H1 (cell line): Measurements from ENCODE around the gene FCER1A. TPM values are rescaled to one million over a fixed set of nuclear protein-coding genes. Genes with fewer than 3 reads are reported as not detected.

ENCODE experiments used
- JUND ChIP-seq: IDR thresholded peaks from 2 replicates; pipeline ENCODE4 v1.6.1; 2011; ENCODE audit warnings: mild to moderate bottlenecking, improper control_type of control experiment, low read length
- NRF1 ChIP-seq: IDR thresholded peaks from 2 replicates; pipeline ENCODE4 v1.6.1; 2011; ENCODE audit warnings: mild to moderate bottlenecking, low read depth, low read length, improper control_type of control experiment
- SIRT6 ChIP-seq: IDR thresholded peaks from one replicate; pipeline ENCODE4 v1.7.1; 2012; ENCODE audit warnings: low read length, inconsistent platforms
- SRF ChIP-seq: IDR thresholded peaks from 2 replicates; pipeline ENCODE4 v1.6.1; 2011; ENCODE audit warnings: mild to moderate bottlenecking, low read depth, low read length, moderate library complexity
- ZNF274 ChIP-seq: IDR thresholded peaks from 2 replicates; pipeline ENCODE4 v1.7.0; 2012; ENCODE audit warnings: low read length, borderline replicate concordance; ENCODE audit errors: extremely low read depth
- polyA plus RNA-seq, 7 experiments: library from polyadenylated mRNA; depleted of rRNA in 3 of 7; stranded (reverse) in 5 of 7; unstranded in 2 of 7; fragments of >200 nt in 5 of 7; fragments of 200-250 nt in 2 of 7; gene quantifications; 1 replicate in 5 of 7; 2 replicates in 1 of 7; 4 replicates in 1 of 7; pipeline versions ENCODE4 v1.2.1 to v1.2.3, GENCODE V29; 2011 to 2013; ENCODE audit warnings: missing spikeins in 2 of 7, mixed read lengths in 2 of 7
- total RNA-seq: library from RNA; stranded (reverse); fragmentation: NEBNext Ultra II Directional; extraction: Animal tissue kit (Norgen Biotek cat#: 25700); gene quantifications from 2 replicates; pipeline ENCODE4 v1.2.1, GENCODE V29; 2021
- TF ChIP-seq, protein P1 (sequence below): fragments of 300-600 bp; sonication (generic); IDR thresholded peaks from 2 replicates; pipeline ENCODE4 v1.7.1; 2012; ENCODE audit warnings: low read length, moderate library complexity, mild to moderate bottlenecking, inconsistent platforms; ENCODE audit not compliant: insufficient replicate concordance

Gene FCER1A
- total and polyA plus RNA-seq, 2 of the 8 experiments (the other 6 are each of a cell fraction or from before 2014, with no cell fraction given): not detected

GRCh38 chr1:159291424-159291823 lies 10.7 kb upstream of the FCER1A start (continued):
- TF ChIP-seq, protein P1, sequence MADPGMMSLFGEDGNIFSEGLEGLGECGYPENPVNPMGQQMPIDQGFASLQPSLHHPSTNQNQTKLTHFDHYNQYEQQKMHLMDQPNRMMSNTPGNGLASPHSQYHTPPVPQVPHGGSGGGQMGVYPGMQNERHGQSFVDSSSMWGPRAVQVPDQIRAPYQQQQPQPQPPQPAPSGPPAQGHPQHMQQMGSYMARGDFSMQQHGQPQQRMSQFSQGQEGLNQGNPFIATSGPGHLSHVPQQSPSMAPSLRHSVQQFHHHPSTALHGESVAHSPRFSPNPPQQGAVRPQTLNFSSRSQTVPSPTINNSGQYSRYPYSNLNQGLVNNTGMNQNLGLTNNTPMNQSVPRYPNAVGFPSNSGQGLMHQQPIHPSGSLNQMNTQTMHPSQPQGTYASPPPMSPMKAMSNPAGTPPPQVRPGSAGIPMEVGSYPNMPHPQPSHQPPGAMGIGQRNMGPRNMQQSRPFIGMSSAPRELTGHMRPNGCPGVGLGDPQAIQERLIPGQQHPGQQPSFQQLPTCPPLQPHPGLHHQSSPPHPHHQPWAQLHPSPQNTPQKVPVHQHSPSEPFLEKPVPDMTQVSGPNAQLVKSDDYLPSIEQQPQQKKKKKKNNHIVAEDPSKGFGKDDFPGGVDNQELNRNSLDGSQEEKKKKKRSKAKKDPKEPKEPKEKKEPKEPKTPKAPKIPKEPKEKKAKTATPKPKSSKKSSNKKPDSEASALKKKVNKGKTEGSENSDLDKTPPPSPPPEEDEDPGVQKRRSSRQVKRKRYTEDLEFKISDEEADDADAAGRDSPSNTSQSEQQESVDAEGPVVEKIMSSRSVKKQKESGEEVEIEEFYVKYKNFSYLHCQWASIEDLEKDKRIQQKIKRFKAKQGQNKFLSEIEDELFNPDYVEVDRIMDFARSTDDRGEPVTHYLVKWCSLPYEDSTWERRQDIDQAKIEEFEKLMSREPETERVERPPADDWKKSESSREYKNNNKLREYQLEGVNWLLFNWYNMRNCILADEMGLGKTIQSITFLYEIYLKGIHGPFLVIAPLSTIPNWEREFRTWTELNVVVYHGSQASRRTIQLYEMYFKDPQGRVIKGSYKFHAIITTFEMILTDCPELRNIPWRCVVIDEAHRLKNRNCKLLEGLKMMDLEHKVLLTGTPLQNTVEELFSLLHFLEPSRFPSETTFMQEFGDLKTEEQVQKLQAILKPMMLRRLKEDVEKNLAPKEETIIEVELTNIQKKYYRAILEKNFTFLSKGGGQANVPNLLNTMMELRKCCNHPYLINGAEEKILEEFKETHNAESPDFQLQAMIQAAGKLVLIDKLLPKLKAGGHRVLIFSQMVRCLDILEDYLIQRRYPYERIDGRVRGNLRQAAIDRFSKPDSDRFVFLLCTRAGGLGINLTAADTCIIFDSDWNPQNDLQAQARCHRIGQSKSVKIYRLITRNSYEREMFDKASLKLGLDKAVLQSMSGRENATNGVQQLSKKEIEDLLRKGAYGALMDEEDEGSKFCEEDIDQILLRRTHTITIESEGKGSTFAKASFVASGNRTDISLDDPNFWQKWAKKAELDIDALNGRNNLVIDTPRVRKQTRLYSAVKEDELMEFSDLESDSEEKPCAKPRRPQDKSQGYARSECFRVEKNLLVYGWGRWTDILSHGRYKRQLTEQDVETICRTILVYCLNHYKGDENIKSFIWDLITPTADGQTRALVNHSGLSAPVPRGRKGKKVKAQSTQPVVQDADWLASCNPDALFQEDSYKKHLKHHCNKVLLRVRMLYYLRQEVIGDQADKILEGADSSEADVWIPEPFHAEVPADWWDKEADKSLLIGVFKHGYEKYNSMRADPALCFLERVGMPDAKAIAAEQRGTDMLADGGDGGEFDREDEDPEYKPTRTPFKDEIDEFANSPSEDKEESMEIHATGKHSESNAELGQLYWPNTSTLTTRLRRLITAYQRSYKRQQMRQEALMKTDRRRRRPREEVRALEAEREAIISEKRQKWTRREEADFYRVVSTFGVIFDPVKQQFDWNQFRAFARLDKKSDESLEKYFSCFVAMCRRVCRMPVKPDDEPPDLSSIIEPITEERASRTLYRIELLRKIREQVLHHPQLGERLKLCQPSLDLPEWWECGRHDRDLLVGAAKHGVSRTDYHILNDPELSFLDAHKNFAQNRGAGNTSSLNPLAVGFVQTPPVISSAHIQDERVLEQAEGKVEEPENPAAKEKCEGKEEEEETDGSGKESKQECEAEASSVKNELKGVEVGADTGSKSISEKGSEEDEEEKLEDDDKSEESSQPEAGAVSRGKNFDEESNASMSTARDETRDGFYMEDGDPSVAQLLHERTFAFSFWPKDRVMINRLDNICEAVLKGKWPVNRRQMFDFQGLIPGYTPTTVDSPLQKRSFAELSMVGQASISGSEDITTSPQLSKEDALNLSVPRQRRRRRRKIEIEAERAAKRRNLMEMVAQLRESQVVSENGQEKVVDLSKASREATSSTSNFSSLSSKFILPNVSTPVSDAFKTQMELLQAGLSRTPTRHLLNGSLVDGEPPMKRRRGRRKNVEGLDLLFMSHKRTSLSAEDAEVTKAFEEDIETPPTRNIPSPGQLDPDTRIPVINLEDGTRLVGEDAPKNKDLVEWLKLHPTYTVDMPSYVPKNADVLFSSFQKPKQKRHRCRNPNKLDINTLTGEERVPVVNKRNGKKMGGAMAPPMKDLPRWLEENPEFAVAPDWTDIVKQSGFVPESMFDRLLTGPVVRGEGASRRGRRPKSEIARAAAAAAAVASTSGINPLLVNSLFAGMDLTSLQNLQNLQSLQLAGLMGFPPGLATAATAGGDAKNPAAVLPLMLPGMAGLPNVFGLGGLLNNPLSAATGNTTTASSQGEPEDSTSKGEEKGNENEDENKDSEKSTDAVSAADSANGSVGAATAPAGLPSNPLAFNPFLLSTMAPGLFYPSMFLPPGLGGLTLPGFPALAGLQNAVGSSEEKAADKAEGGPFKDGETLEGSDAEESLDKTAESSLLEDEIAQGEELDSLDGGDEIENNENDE: no peak
- TF ChIP-seq JUND: no peak
- no peak for TF ChIP-seq NRF1
- TF ChIP-seq ZNF274: no peak
- TF ChIP-seq SIRT6: no peak
- TF ChIP-seq SRF: no peak
